CD4-positive, alpha-beta T cell treated with Interleukin-17A for 4 hours (primary cell): ENCODE data around the gene REXO4.
"Not testable (repeated sequence)": the region's sequence is repeated elsewhere in the genome, so short reads cannot be mapped to it uniquely, and the experiment has no call there.

Source experiments
- DNase-seq: peaks from one replicate; pipeline ENCODE4 v3.0.0-alpha.2; 2020; ENCODE audit warnings: mixed read lengths

REXO4 gene

DNA sequence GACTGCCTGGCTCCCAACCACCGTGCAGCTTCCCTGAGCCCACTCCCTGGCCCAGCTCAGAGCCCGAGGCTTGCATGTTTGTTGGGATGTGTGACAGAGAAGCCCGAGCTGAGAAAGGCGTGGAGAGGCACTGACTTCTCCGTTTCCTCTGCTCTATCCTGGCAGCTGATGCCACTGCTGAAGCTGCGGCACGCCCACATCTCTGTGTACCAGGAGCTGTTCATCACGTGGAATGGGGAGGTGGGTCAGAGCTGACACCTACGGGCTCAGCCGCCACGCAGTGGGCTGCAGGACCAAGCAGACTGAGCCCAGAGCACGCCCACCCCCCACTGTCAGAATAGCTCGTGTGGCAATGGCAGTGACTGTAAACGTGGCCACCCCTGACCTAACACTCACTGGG lies 32.4 kb downstream of the REXO4 start:
- no peak for DNase-seq

DNA sequence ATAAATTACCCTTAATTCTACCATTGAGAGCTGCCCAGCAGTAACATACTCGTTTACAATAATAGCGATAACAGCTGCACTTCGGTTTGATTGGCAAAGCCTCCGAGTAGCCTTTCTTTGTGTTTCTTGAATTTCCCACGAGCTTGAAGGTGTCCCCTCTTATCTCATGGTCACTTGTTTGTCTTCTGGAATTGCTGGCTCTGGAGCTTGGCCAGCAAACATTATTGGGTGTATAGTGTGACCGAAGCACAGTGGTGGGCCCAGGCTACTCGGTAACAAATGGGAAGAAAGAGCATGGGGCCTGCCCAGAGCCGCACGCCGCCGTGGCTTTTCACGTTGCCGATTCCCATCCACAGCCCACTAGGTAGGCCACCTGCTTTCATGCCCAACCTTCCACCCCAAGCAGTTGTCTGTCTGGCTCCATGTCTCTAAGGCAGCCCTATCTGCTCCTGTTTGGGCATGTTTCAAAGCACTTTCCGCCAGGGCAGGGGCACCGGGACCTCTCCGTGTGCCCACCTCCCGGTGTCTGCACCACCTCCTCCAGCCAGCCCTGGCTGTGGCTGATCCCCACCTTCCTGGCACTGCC lies 33.0 kb downstream of the REXO4 start:
- DNase-seq = no peak

DNA sequence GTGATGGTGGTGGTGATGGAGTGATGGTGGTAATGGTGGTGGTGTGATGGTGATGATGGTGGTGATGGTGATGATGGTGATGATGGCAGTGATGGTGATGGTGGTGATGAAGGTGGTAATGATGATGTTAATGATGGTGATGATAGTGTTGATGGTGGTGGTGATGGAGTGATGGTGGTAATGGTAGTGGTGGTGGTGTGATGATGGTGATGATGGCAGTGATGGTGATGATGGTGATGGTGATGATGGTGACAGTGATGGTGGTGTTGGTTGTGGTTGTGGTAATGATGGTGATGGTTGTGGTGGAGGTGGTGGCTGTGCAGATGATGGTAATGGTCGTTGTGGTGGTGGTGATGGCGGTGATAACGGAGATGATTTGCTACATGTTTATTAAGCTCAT lies 34.4 kb downstream of the REXO4 start:
- DNase-seq = no peak

- no peak for DNase-seq
Measured at GRCh38 chr9:133382507-133383141, 35.2 kb downstream of the REXO4 start.

DNA sequence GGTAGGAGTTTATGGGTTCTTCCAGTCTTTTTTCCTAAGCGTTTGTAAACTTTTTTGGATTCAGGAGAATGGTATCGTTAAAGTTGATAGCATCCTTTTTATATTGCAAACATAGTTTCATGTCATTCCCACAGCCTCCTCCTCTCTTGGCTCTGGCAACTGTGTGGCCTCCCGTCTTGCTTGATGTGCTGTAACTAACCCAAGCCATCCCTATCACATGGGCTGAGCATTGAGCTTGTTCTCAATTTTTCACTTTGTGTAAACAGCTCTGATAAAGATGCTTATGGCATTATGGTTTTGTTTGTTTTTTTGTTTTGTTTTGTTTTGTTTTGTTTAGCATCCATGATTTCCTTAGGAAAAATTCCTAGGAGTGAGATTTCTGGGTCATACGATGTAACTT lies 37.1 kb downstream of the REXO4 start:
- no peak for DNase-seq

- DNase-seq = no peak
Measured at GRCh38 chr9:133379153-133380086, 38.4 kb downstream of the REXO4 start.

DNA sequence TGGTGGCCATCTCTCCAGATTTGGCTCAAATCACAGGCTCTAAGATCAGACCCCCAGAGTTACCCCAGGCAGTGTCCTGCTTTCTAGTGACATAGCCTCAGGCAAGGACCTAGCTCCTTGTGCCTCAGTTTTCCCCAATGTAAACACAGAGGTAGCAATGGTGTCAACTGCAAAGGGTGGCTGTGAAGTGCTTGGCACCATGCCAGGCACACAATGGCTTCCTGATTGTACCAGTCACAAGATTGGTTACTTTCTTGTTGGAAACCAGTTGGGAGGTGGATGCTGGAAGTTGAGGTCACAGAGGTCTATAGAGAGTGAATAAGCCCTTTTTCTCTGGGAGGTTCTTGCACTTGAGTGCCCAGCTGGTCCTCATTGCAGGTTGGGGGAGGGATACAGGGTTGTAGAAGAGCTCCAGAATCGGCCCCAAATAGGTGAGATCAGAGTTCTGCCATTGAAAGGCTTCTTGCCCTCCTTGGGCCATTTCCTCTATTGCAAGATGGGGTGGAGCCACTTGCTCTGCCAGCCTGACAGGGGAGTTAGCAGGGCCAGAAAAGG lies 39.3 kb downstream of the REXO4 start:
- no peak for DNase-seq

GRCh38 chr9:133377721-133378216 lies 40.0 kb downstream of the REXO4 start:
- no peak for DNase-seq

DNA sequence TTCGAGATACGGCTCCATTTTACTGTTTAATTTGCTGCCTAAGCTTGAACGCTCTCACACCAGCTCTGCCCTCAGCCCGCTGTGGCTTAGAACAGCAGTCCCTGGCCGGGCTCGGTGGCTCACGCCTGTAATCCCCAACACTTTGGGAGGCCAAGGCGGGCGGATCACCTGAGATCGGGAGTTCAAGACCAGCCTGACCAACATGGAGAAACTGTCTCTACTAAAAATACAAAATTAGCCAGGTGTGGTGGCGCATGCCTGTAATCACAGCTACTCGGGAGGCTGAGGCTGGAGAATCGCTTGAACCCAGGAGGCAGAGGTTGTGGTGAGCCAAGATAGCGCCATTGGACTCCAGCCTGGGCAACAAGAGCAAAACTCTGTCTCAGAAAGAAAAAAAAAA lies 40.5 kb downstream of the REXO4 start:
- DNase-seq = not testable (repeated sequence)

GRCh38 chr9:133375724-133376654 lies 41.8 kb downstream of the REXO4 start, which contains the start of the genes STKLD1 and SURF4:
Gene STKLD1, plus strand, starts transcription at chr9:133376366. Its CDS starts 108 bp downstream, at chr9:133376474.
Gene SURF4, minus strand, starts transcription at chr9:133376060. Its CDS starts 91 bp downstream, at chr9:133375969.
- DNase-seq = peak; percentile 96

DNA sequence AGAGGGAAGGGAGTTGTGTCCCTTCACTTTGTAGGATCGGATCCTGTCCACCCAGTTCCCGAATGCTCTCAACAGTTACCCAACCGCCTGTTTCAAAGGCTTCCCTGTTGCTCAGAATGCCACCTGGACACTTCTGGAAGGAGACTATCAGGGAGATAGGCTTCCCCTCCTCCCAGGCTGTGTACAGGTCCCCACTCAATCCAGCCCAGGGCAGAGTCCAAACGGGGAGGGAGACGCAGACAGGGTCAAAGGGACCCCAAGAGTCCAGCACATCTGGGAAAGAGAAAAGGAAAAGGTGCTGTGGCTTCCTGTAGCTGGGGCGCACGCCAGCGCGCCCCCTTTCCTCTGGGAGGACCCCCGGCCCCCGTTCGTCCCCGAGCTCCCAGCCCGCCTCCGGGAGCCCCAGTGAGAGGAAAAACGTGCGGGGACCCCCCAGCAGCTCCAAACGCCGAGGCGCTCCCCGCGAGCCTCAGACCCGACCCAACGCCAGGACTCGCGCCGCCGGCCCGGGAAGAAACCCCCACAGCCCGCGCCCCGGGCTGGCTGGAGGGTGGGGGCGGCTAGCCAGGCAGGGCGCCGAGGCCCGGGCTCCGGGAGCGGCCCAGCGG lies 42.6 kb downstream of the REXO4 start:
- DNase-seq = peak; percentile 18

DNA sequence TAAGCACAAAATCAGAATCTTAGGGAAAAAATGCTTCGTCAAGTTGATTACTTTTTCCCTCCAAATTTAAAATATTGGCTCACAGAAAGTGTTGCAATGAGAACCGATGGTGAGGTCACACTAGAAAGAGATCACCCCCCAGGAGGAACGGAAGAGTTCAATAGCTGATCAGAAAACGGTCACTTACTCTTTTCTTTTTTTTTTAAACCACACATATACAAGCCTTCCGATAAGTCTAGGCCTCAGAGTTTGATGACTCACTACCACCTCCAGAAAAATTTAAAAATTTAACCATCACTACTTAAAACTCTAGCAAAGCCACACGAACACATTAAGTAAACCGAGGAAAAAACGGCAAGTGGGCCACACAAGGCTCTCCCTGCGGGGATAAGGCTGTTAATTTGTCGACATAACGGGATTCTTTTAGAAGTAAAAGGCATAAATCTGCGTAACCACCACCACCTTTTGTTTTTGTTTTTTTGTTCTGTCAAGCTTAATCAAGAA lies 43.1 kb downstream of the REXO4 start:
- peak; percentile 46 for DNase-seq

DNA sequence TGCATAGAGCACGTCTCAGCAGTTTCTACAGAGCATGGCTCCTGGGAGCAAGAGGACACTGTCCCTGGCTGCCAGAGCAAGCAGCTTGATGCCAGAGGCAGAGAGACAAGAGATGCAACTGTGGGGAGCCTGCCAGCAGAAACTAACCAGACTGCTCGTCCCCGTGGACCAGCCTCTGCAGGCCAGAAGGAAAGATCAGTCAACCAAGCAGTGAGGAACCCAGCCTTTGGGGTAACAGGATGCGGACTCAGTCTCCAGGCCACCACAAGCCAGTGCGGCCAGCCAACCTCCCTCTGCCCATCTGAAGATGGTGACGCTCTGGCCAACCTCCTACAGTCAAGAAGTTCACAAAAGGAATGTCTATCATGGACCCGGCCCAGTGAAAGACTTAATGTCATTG lies 45.7 kb downstream of the REXO4 start:
- DNase-seq = no peak

GRCh38 chr9:133371261-133371711 lies 46.5 kb downstream of the REXO4 start:
- peak; percentile 79 for DNase-seq

GRCh38 chr9:133370685-133371084 lies 47.1 kb downstream of the REXO4 start:
- DNase-seq = peak; percentile 71

GRCh38 chr9:133369933-133370332 lies 47.9 kb downstream of the REXO4 start:
- DNase-seq = no peak

DNA sequence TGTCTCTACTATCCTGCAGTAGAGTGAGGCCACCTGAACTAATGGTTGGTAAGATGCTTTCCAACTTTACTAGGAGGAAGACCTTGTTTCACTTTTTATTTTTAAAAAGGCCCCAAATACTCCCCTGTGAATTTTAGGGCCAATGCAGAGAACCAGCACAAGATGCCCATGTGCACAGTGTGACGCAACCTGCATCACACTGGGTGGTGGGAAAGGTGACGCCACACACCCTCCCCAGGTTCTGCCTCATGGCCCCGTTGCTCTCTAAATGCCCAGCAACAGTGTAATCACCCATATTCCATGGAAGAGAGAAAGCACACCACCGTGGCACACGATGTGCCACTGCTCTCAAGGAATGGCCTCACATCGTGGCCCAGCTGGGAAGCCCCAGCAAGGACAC lies 48.4 kb downstream of the REXO4 start:
- DNase-seq = no peak

- DNase-seq = no peak
Measured at GRCh38 chr9:133368249-133368881, 49.4 kb downstream of the REXO4 start.

DNA sequence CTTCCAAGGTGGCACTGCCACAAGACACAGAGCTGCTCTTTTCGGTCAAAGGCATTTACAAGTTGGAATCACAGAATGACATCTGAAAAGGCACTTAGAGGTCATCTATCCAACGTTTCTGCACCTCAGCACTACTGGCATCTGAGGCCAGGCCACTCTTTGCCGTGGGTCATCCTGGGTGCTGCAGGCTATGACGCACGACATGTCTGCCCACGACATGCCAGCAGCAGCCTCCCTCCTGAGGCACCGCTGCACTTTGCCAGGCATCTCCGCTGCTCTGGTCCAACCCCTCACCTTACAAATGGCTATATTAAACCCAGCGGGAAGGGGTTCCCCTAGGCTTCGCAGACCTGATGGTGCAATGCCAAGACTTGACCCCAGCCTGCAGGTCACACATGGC lies 50.0 kb downstream of the REXO4 start:
- no peak for DNase-seq

GRCh38 chr9:133367221-133367620 lies 50.6 kb downstream of the REXO4 start:
- DNase-seq = no peak

DNA sequence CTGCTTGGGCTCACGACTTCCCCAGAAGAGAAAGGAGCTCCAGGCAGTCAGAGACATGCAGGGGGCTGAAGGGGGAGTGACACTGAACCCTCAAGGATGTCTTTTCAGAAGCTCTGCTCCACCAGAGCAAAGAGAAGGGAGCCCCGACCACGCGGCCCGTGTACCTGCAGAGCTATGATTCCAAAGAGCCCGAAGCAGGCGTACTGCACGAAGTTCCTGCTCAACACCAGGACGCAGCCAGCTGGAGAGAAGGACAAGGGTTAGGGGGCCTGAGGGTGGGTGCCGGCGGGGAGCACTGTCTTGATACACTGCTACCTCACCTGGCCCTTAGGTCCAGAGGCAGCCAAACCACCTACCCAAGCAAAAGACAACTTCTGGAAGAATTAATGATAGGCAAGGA lies 51.4 kb downstream of the REXO4 start:
- no peak for DNase-seq
